Measurements from ENCODE around the gene CCL28. TPM values are rescaled to one million over a fixed set of nuclear protein-coding genes. Genes with fewer than 3 reads are reported as not detected.

Gene CCL28
- total and polyA plus RNA-seq, 9 of the 15 experiments (the other 6 are each of a cell fraction or from before 2014, with no cell fraction given), result not detected

- TF ChIP-seq ZBTB43 (CRISPR knock-in tag; IDR thresholded peaks at IDR 0.05) (no peak), ZNF79 (CRISPR knock-in tag; IDR thresholded peaks at IDR 0.05; ENCODE audit: low read depth) (no peak), SNAPC5 (CRISPR knock-in tag; IDR thresholded peaks at IDR 0.05) (no peak), PTBP1 (IDR thresholded peaks at IDR 0.05; ENCODE audit: low read depth, low read length) (no peak), TFE3 (CRISPR knock-in tag; IDR thresholded peaks at IDR 0.05) (no peak), TAL1 (IDR thresholded peaks at IDR 0.05) (no peak), ZBTB17 (CRISPR knock-in tag; IDR thresholded peaks at IDR 0.05) (no peak), PREB (CRISPR knock-in tag; IDR thresholded peaks at IDR 0.05) (no peak), ZNF57 (CRISPR knock-in tag; IDR thresholded peaks at IDR 0.05) (no peak), RB1 (IDR thresholded peaks at IDR 0.05; ENCODE audit: low read depth) (0 out of 2 replicates have a peak, but pooled peaks have one; percentile 14), ZNF239 (CRISPR knock-in tag; IDR thresholded peaks at IDR 0.05) (no peak), U2AF1 (optimal IDR thresholded peaks at IDR 0.05; ENCODE audit: low read depth, low read length) (no peak), DEAF1 (CRISPR knock-in tag; IDR thresholded peaks at IDR 0.05) (peak; percentile 98), MTA1 (IDR thresholded peaks at IDR 0.05; ENCODE audit: borderline replicate concordance) (no peak), SRF (CRISPR knock-in tag; IDR thresholded peaks at IDR 0.05) (0 out of 4 replicates have a peak, but pooled peaks of 1 of the 2 experiments have one; percentile 32), ESRRB (CRISPR knock-in tag; IDR thresholded peaks at IDR 0.05; ENCODE audit: borderline replicate concordance) (no peak), E2F3 (CRISPR knock-in tag; IDR thresholded peaks at IDR 0.05) (no peak), FOXP4 (CRISPR knock-in tag; IDR thresholded peaks at IDR 0.05; ENCODE audit: borderline replicate concordance) (no peak), CHD4 (IDR thresholded peaks at IDR 0.05; ENCODE audit: insufficient read depth, insufficient replicate concordance, low read depth, low read length, poor library complexity, severe bottlenecking) (no peak), MED1 (CRISPR knock-in tag; IDR thresholded peaks at IDR 0.05; ENCODE audit: borderline replicate concordance) (no peak), ATF7 (IDR thresholded peaks at IDR 0.05) (0 out of 2 replicates have a peak, but pooled peaks have one; percentile 49)
These were observed 22.4 kb downstream of the CCL28 start (continued) for GRCh38 chr5:43389679-43390329.
